ENCODE data around the gene LCLAT1. TPM values are rescaled to one million over a fixed set of nuclear protein-coding genes. Genes with fewer than 3 reads are reported as not detected.

Gene LCLAT1
- total RNA-seq, 1 donor from 2014 or later, result 13.0 TPM

DNA sequence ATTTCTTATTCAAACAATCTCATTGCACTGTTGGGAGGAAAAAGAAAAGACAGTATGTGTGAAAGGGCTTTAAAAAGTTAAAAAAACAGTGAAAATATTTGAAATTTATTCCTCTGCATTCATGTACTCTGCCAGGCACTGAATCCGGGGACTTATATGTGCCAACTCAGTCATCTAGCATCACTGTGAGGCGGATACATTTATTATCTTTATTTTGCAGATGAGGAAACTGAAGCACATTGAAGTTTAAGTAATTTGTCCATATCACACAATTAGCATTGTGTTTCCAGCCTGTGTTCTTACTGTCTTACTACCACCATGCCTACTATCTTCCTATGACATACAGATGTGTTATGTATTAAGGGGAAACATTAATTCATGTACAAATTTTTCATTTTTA is 1.8 kb downstream of the LCLAT1 start:
- H3K27me3 ChIP-seq (ENCODE audit: low read depth), result no peaks in the 10 kb centered on the region
- peaks cover 16% of the 10 kb centered on the region for H3K4me1 ChIP-seq
- no peaks in the 10 kb centered on the region for H3K9me3 ChIP-seq
- TF ChIP-seq, protein P1, sequence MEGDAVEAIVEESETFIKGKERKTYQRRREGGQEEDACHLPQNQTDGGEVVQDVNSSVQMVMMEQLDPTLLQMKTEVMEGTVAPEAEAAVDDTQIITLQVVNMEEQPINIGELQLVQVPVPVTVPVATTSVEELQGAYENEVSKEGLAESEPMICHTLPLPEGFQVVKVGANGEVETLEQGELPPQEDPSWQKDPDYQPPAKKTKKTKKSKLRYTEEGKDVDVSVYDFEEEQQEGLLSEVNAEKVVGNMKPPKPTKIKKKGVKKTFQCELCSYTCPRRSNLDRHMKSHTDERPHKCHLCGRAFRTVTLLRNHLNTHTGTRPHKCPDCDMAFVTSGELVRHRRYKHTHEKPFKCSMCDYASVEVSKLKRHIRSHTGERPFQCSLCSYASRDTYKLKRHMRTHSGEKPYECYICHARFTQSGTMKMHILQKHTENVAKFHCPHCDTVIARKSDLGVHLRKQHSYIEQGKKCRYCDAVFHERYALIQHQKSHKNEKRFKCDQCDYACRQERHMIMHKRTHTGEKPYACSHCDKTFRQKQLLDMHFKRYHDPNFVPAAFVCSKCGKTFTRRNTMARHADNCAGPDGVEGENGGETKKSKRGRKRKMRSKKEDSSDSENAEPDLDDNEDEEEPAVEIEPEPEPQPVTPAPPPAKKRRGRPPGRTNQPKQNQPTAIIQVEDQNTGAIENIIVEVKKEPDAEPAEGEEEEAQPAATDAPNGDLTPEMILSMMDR (IDR thresholded peaks at IDR 0.05), result no peak
- H3K4me3 ChIP-seq, result no peak overlapping the region
- H3K27ac ChIP-seq, result no peak overlapping the region
- intact Hi-C loops (cut with DNase I), result no loop called here
- DNase-seq (no peak), ATAC-seq (no peak)
- H3K36me3 ChIP-seq, result no peaks in the 10 kb centered on the region

DNA sequence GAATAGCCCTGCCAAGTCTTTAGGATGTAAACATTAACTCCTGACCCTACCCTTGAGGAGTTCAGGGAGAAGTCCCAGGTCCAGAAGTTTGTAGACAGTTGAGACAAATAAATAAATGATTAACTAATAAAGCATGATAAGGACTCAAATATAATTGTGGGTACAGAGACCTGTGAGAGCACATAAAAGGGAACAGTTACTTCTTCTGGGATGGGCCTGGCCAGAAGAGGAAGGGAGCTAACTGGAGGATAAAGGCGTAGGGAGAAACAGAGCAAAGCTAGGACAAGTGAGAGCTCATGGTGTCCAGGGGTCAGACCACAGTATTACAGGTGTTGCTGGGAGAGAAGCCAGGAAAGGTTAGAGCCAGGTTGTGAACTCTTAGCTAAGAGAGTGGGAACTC is 3.0 kb downstream of the LCLAT1 start:
- Histone ChIP-seq H3K27me3 (ENCODE audit: low read depth) (no peaks in the 10 kb centered on the region), H3K9me3 (no peaks in the 10 kb centered on the region), H3K4me1 (peaks cover 16% of the 10 kb centered on the region), H3K36me3 (no peaks in the 10 kb centered on the region), H3K27ac (no peak overlapping the region), H3K4me3 (no peak overlapping the region)
- TF ChIP-seq, protein P1 (IDR thresholded peaks at IDR 0.05), result no peak
- ATAC-seq (no peak), DNase-seq (no peak)
- intact Hi-C loops (cut with DNase I), result no loop called here

DNA sequence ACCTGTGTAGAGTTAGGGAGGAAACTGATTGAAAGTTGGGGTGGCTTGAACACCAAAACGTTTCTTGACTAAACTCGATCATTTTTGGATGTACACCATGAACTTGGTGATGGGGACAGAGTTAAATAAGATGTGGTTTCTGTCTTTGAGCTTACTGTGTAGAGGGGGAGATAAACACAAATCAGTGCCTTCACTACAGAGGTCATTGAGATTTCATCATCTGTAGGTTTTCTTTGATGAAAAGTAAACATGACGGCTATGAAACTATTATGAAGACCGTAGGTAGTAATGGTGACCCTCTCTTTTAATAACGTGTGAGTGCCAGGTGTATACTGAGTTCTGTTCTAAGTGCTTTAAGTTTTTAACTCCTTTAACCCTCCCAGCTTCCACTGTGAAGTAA is 6.5 kb downstream of the LCLAT1 start:
- DNase-seq (no peak), ATAC-seq (no peak)
- no peaks in the 10 kb centered on the region for H3K27me3 ChIP-seq (ENCODE audit: low read depth)
- no peaks in the 10 kb centered on the region for H3K9me3 ChIP-seq
- no peaks in the 10 kb centered on the region for H3K4me1 ChIP-seq
- H3K4me3 ChIP-seq, result no peak overlapping the region
- intact Hi-C loops (cut with DNase I), result no loop called here
- TF ChIP-seq, protein P1 (IDR thresholded peaks at IDR 0.05), result no peak
- no peaks in the 10 kb centered on the region for H3K36me3 ChIP-seq
- H3K27ac ChIP-seq, result no peak overlapping the region

DNA sequence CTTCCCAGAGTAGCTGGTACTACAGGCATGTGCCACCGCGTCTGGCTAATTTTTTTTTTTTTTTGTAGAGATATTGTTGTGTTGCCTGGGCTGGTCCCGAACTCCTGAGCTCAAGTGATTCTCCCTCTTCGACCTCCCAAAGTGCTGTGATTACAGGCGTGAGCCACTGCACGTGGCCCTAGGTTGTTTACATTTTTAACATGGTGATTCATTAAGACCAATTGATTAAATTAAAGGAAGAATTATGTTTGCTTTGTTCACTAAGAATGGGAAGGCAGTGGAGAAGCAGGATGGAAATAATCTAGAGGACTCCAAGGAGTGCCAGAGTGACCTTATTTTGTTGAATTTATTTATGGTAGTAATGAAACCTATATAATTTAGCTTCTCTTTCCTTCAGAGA is 7.5 kb downstream of the LCLAT1 start:
- TF ChIP-seq, protein P1 (IDR thresholded peaks at IDR 0.05), result no peak
- intact Hi-C loops (cut with DNase I), result no loop called here
- DNase-seq, result no peak
- Histone ChIP-seq H3K4me3 (no peak overlapping the region), H3K4me1 (no peaks in the 10 kb centered on the region), H3K9me3 (no peaks in the 10 kb centered on the region), H3K27ac (no peak overlapping the region), H3K36me3 (no peaks in the 10 kb centered on the region), H3K27me3 (ENCODE audit: low read depth) (no peaks in the 10 kb centered on the region)
- ATAC-seq, result no peak

DNA sequence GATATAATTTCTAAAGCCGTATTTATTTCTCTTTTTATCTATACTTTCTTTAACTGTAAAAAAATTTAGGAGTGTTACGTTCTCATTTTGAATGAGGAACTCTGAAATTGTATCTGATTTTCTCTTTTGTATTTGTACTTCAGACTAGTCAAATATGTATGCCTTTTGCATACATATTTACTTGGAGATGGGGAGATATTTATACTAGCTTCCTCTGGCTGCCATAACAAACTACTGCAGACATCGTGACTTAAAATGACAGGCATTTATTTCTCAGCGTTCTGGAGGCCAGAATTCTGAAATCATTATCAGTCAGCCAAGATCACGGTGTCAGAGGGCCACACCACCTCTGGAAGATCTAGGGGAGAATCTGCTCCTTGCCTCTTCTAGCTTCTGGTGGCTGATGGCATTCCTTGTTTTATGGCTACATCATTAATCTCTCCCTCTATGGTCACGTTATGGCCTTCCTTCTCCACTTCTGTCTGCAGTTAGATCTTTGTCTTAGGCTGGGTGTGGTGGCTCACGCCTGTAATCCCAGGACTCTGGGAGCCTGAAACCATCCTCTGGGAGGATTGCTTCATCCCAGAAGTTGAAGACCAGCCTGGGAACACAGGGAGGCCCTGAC is 8.2 kb downstream of the LCLAT1 start:
- DNase-seq (no peak), ATAC-seq (no peak)
- no peaks in the 10 kb centered on the region for H3K9me3 ChIP-seq
- H3K4me1 ChIP-seq, result no peaks in the 10 kb centered on the region
- H3K36me3 ChIP-seq, result no peaks in the 10 kb centered on the region
- TF ChIP-seq, protein P1 (IDR thresholded peaks at IDR 0.05), result no peak
- H3K27ac ChIP-seq, result no peak overlapping the region
- intact Hi-C loops (cut with DNase I), result no loop called here
- no peaks in the 10 kb centered on the region for H3K27me3 ChIP-seq (ENCODE audit: low read depth)
- H3K4me3 ChIP-seq, result no peak overlapping the region
